Spleen (tissue), 7 donors: ENCODE measurements around the gene ME1.

Experiments
- POLR2A ChIP-seq, 3 donors: fragments of 450-650 bp; IDR thresholded peaks; one replicate each; pipeline ENCODE4 v1.5.1; 2017; ENCODE audit warnings: antibody characterized with exemption in 3 of 3, mild to moderate bottlenecking in 1 of 3
- POLR2AphosphoS5 ChIP-seq, 3 donors: sonication (generic); formaldehyde crosslinking; IDR thresholded peaks; one replicate each; pipeline ENCODE4 v1.5.1; 2017; ENCODE audit warnings: antibody characterized with exemption in 3 of 3
- TF ChIP-seq, protein P1 (sequence below), 11 experiments: fragments of 200-600 bp in 7 of 11; fragments of 450-650 bp in 4 of 11; sonication (generic) in 4 of 11; IDR thresholded peaks in 8 of 11; conservative IDR thresholded peaks in 3 of 11; 1 replicate in 7 of 11; 2 replicates in 4 of 11; pipeline versions ENCODE4 v1.4.0 to v1.8.0; 2016 to 2021; ENCODE audit warnings: antibody characterized with exemption in 11 of 11, inconsistent platforms in 4 of 11, mild to moderate bottlenecking in 1 of 11
- donor health status: DM: no; HTN: no; CAD: no; lungs with moderate emphysema.
- donor health status: DM: no; HTN: no; CAD: no.
- donor health status: DM: no; HTN: no; CAD: no.

DNA sequence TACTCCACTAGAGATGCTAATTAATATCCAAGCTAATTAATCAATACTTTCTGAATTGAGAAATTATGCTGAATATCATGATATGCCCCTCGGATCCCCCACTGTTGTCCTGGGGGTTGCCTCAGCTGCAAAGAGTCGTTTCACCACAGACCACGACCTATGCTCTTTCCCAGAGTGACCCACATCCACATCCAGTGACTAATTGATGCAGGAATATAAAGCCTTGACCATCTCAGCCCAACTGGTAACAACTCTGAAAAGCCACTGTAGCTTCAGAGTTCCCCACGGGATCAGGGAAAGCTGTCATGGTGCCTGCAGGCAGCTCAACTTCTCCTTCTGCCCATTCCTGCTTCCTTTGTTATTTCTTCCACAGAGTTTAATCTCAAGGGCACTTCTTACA is 120.8 kb downstream of the ME1 start:
- TF ChIP-seq, protein P1, sequence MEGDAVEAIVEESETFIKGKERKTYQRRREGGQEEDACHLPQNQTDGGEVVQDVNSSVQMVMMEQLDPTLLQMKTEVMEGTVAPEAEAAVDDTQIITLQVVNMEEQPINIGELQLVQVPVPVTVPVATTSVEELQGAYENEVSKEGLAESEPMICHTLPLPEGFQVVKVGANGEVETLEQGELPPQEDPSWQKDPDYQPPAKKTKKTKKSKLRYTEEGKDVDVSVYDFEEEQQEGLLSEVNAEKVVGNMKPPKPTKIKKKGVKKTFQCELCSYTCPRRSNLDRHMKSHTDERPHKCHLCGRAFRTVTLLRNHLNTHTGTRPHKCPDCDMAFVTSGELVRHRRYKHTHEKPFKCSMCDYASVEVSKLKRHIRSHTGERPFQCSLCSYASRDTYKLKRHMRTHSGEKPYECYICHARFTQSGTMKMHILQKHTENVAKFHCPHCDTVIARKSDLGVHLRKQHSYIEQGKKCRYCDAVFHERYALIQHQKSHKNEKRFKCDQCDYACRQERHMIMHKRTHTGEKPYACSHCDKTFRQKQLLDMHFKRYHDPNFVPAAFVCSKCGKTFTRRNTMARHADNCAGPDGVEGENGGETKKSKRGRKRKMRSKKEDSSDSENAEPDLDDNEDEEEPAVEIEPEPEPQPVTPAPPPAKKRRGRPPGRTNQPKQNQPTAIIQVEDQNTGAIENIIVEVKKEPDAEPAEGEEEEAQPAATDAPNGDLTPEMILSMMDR (IDR thresholded peaks at IDR 0.05 in 8 of 11, conservative IDR thresholded peaks at IDR 0.05 in 3 of 11) = no peak
- TF ChIP-seq POLR2A (IDR thresholded peaks at IDR 0.05) = no peak
- TF ChIP-seq POLR2AphosphoS5 (IDR thresholded peaks at IDR 0.05) = no peak
